GM21737 (cell line): ENCODE data around the gene KCNIP4.
"Not testable (repeated sequence)": the region's sequence is repeated elsewhere in the genome, so short reads cannot be mapped to it uniquely, and the experiment has no call there.

ENCODE experiments used
- ATAC-seq: cut with Tn5 transposase; IDR thresholded peaks from one replicate; pipeline ENCODE4 v1.9.1; 2021; ENCODE audit warnings: mild to moderate bottlenecking, moderate library complexity; ENCODE audit not compliant: unreplicated experiment

The KCNIP4 gene

GRCh38 chr4:21948347-21949072, at the start of gene KCNIP4:
Gene KCNIP4, minus strand, starts transcription at chr4:21948772.
- no peak for ATAC-seq

DNA sequence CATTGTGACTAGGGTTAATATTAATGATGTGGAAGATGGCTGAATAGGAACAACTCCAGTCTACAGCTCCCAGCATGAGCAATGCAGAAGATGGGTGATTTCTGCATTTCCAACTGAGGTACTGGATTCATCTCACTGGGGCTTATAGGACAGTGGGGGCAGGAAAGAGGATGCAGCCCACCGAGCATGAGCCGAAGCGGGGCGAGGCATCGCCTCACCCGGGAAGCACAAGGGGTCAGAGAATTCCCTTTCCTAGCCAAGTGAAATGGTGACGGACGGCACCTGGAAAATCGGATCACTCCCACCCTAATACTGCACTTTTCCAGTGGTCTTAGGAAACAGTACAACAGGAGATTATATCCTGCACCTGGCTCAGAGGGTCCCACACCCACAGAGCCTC, 48.0 kb upstream of the KCNIP4 start:
- ATAC-seq = not testable (repeated sequence)

GRCh38 chr4:21992330-21992729, 43.8 kb upstream of the KCNIP4 start:
- no peak for ATAC-seq

DNA sequence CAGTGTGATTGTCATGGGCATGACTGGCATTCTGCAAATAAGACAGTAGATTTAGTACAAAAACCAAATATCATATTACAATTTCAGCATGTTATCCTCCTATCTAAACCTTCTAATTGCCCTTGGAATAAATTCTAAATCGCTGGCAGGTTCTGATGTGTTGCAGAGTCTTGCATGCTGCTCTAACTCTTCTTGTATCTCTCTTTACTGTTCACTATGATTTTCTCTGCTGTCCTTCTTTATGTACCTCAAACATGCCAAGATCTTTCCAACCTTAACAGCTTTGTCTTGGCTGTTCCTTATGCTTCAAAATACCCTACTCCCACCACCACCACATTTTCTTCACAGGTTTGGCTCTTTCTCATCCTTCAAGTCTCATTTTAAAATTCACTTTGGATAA, 43.0 kb upstream of the KCNIP4 start:
- no peak for ATAC-seq

- ATAC-seq = no peak
Measured at GRCh38 chr4:21991050-21991449, 42.5 kb upstream of the KCNIP4 start.

DNA sequence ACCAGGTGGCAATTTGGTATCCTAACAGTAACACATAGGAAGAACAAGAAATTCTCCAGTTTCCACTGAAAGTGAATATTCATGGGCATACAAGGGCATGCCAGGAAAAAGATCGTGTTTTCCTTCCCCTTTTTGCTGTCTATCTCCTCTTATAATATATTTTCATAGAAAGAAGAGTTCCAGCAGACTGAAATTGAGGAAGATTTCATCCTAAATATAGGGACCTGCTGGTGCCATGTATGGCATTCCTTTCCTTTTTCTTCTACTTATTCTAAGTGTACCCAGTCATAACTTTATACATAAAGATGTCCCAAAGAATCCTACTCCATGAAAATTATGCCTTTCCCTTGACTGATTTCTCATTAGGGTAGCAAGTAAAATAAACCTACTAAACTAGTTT, 40.8 kb upstream of the KCNIP4 start:
- no peak for ATAC-seq

- no peak for ATAC-seq
Measured at GRCh38 chr4:21986307-21986706, 37.7 kb upstream of the KCNIP4 start.

DNA sequence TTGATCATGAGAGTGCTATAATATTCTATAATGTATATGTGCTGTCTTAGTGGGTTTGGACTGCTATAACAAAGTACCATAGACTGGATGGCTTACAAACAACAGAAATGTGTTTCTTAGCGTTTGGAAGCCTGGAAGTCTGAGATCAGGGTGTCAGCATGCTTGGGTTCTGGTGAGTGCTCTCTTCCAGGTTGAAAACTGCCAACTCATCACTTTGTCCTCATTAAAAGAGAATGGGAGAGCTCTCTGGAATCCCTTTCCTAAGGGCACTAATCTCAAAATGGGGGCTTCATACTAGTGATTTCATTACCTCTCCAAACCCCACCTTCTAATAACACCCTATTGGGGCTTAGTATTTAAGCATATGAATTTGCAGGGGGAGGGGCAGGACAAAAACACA, 33.5 kb upstream of the KCNIP4 start:
- ATAC-seq = no peak

DNA sequence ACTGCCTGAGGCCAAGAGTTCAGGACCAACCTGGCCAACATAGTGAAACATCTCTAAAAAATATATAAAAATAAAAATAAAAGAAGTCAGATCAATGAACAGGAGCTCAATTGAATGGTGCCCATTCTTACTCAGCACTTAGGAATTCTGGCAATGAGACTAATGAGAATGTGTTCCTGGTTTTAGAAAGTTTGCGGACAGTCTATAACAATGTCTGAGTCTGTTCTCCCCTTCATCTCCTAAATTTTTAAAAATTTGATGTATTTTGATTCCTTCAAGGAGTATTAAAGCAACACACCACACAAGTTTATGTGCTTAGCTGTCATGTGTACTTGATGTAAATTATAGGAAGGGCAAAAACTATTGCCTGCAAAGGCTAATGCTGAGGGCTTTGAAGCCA, 30.6 kb upstream of the KCNIP4 start:
- no peak for ATAC-seq

- ATAC-seq = no peak
Measured at GRCh38 chr4:21976166-21976565, 27.6 kb upstream of the KCNIP4 start.

DNA sequence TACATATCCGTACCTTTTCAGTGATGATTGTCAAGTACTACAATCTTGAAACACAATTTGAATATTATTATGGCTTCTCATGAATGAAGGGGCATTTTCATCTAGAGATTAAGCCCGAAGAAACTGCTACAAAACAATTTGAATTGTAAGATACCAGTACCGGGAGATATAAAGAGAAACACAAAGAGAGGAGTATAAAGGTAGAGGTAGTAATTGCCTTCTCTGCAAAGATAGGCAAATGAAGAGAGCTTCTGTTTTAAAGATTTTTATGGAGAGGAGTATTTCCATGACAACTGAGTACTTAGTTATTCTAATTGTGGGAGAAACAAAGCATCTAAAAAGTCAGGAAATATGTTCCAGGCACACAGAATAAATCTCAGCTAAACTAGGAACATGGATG, 25.3 kb upstream of the KCNIP4 start:
- no peak for ATAC-seq

DNA sequence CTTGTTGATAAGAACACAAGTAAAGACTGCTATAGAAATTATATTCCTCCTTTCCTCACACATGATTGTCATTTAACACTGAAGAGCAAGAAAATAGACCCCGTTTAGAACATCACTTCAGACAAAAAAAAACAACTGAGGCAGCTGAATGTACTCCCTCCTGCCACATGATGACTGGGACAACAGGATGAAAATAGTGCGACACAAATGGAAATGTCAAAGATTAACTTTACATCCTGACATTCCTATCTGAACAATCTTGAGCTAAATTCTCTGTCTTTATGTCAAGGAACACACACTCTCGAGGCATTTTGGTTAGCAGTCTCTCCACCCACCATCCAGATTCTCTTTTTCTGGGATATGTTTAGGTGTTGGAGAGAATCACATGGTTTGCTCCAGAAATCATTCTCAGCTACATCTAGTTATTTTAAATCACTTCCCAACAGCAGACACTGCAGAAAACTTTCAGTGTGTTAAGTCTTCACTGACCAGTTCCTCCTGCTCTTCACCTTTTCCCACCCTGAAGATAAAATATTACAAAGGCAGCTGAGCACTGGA, 16.3 kb upstream of the KCNIP4 start:
- ATAC-seq = no peak

DNA sequence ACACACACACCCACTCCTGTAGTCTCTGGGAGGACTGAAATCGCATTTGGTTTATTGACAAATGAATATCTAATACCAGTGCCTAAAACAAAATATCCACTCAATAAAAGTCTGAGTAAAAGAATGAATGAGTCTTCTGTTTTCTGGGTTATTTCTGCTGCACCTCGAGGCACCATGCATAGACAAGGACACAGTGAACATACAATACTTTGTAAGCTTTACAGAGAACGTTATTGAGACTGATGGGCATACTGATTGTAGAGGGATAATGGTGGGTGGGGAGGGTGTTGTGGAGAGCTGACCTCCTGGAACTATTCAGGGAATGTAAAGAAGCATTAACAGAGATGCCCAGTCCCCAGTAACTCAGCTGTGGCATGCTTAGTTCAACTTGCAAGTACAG, 14.1 kb upstream of the KCNIP4 start:
- ATAC-seq = no peak

DNA sequence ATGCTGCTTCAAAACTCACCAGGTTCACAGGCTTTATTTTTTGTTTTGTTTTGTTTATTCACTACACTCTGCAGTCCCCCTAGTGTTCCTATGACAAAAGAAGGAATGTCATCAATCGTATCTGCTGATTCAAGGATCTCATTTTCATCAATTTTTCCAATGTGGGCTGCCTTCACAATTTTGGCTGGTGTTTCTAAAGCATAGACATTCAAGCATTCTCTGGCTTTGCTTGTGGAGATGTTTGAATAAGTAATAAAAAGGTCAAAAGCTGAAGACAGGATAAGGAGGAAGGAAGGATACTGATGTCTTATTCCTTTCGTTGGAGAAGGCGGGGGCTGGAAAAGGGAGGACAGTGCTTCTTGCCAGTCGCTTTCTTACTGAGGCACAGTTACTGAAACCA, 12.2 kb upstream of the KCNIP4 start:
- no peak for ATAC-seq

GRCh38 chr4:21954916-21955315, 6.3 kb upstream of the KCNIP4 start:
- ATAC-seq = no peak

DNA sequence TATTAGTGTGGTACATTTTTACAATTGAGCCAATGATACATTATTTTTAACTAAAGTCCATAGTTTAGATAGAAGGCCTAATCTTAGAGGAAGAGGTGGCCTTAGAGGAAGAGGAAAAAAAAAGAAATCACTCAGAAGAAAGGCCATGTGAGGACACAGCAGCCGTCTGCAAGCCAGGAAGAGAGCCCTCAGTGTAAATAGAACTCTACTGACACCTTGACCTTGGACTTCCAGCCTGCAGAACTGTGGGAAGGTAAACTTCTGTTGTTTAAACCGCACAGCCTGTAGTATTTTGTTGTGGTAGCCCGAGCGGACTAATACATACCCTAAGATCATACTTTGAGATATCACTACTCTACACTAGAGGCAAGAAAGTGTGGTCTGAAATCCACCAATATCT, 5.1 kb upstream of the KCNIP4 start:
- no peak for ATAC-seq

DNA sequence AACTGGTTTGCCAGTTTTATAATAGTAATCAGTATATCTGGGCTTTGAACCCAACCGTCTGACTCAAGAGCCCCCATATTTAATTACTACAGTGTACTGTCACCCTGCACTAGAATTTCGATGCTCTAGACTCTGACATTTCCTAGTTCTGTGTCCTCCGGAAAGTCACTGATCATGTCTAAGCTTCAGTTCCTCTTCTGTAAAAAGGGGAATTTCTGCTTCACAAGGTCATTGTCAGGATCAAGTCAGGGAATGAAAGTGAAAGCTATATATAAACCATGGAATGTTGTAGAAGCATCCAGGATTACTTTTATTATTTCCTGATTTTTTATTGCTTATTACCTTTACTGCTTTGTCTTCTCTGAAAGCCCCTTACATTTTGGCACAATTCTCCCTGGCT, 4.0 kb upstream of the KCNIP4 start:
- no peak for ATAC-seq

DNA sequence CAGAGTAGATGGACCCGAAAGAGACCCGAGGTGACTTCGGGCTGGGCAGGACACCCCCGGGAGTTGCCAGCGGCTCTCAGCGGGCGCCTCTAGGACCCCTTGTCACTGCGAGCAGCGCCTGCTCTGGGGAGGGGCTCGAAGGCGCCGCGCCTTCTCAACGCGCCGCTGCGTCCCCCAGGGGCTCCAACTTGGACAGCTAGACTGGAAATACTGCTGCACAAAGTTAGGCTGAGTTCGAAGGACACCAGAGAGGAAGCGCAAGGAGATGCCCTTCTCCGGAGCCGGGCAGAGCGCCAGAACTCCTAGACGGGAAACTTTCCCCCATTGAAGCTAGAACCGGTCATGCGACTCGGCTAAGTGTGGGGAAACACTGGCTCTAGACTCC, 493 bp upstream of the KCNIP4 start:
- no peak for ATAC-seq

DNA sequence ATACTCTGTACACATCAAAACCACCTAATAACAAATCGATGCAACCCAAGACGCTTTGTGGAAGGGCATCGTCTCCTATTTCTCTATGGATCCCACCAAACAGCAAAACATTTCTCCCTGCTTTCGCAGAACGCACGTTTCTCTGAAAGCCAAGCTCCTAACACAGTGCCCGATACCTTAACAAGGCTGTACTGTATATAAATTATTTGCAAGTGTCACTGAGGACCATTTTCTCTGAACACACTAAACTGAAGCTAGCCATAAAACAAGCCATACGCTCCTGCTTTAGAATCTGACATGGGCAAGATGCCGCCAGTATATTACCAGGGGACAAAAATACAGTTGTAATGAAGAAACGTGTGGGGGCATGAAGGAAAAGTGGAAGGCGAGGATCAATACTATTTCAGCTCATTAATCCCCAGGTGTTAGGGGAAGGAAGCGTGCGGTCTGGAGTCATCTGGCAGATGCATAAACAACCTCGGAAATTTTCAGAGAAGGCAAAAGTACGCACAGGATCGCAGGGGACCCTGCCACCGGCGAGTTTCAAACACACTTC, 703 bp downstream of the KCNIP4 start:
- no peak for ATAC-seq

DNA sequence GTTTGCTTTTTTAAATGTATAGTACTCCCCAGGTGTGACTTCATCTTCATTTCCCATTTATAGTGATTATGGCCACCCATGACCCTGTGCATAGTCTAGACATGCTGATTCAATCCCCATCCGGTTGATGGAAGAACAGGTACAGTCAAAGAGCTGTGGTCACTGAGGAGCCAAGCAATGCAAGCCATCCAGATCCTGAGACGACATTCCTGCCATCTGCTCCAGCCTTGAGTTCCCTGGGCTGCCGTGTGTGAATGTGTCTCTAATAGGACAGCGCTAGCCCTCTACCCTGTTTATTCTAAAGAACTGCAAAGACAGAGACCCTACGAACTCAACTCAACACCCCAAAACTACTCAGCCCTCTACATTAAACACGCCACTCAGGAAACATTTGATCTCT, 1.7 kb downstream of the KCNIP4 start:
- no peak for ATAC-seq

- ATAC-seq = no peak
Measured at GRCh38 chr4:21921526-21922180, 26.9 kb downstream of the KCNIP4 start.

GRCh38 chr4:21915761-21916160, 32.8 kb downstream of the KCNIP4 start:
- ATAC-seq = no peak
